ENCODE measurements around the gene RPRD2.

RPRD2 gene

DNA sequence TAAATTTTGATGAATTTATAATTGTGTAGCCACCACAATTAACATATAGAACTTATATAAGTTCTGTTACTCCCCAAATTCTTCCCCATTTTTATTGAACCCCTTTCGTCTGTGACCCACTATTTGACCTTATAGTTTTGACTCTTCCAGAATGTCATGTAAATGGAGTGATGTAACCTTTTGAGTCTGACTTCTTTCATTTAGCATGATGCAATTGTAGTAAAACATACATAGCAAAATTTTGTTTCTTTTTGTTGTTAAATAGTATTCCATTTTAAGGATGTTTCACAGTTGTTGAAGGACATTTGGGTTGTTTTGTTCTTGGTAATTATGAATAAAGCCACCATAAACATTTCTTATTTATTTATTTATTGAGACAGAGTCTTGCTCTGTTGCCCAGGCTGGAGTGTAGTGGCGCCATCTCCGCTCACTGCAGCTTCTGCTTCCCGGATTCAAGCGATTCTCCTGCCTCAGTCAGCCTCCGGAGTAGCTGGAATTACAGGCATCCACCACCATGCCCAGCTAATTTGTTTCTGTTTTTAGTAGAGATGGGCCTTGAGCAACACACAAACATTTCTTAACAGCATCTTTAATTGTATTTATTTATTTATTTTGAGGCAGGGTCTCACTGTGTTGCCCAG, 33.6 kb downstream of the RPRD2 start:
- Histone ChIP-seq H3K4me3 (ENCODE audit: low read depth, low read length) (no peak overlapping the region), H3K36me3 (ENCODE audit: control insufficient read depth, insufficient read depth, low read length) (no peaks in the 10 kb centered on the region), H3K79me2 (peaks cover 30% of the 10 kb centered on the region), H2AFZ (no peak overlapping the region), H3K9ac (no peak overlapping the region), H3K4me2 (ENCODE audit: low read length) (no peak overlapping the region), H3K27me3 (ENCODE audit: control insufficient read depth, insufficient read depth, low read length) (no peaks in the 10 kb centered on the region), H3K9me3 (ENCODE audit: control insufficient read depth, low read length) (no peaks in the 10 kb centered on the region), H3K27ac (no peak overlapping the region), H3K4me1 (no peaks in the 10 kb centered on the region)
- TF ChIP-seq, protein P1, sequence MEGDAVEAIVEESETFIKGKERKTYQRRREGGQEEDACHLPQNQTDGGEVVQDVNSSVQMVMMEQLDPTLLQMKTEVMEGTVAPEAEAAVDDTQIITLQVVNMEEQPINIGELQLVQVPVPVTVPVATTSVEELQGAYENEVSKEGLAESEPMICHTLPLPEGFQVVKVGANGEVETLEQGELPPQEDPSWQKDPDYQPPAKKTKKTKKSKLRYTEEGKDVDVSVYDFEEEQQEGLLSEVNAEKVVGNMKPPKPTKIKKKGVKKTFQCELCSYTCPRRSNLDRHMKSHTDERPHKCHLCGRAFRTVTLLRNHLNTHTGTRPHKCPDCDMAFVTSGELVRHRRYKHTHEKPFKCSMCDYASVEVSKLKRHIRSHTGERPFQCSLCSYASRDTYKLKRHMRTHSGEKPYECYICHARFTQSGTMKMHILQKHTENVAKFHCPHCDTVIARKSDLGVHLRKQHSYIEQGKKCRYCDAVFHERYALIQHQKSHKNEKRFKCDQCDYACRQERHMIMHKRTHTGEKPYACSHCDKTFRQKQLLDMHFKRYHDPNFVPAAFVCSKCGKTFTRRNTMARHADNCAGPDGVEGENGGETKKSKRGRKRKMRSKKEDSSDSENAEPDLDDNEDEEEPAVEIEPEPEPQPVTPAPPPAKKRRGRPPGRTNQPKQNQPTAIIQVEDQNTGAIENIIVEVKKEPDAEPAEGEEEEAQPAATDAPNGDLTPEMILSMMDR (IDR thresholded peaks at IDR 0.05) = no peak

DNA sequence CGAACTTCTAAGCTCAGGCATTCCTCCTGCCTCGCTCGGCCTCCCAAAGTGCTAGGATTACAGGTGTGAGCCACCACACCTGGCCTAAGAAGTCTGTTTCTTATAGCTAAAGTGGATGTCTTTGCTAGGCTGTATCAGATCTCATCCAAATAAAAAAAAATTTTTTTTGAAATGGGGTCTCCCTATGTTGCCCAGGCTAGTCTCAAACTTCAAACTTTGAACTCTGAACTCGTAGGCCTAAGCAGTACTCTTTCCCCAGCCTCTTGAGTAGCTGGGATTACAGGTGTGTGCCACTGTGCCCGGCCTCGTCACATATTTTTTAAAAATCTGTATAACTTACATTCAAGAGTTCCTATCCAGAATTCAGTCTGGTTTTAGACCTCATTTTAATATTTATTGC, 40.5 kb downstream of the RPRD2 start:
- Histone ChIP-seq H3K4me1 (peaks cover 3% of the 10 kb centered on the region), H3K27me3 (ENCODE audit: control insufficient read depth, insufficient read depth, low read length) (no peaks in the 10 kb centered on the region), H3K4me2 (ENCODE audit: low read length) (no peak overlapping the region), H3K79me2 (peaks cover 24% of the 10 kb centered on the region), H3K27ac (no peak overlapping the region), H3K4me3 (ENCODE audit: low read depth, low read length) (no peak overlapping the region), H2AFZ (no peak overlapping the region), H3K9me3 (ENCODE audit: control insufficient read depth, low read length) (no peaks in the 10 kb centered on the region), H3K9ac (no peak overlapping the region), H3K36me3 (ENCODE audit: control insufficient read depth, insufficient read depth, low read length) (no peaks in the 10 kb centered on the region)
- TF ChIP-seq, protein P1 (IDR thresholded peaks at IDR 0.05) = no peak

DNA sequence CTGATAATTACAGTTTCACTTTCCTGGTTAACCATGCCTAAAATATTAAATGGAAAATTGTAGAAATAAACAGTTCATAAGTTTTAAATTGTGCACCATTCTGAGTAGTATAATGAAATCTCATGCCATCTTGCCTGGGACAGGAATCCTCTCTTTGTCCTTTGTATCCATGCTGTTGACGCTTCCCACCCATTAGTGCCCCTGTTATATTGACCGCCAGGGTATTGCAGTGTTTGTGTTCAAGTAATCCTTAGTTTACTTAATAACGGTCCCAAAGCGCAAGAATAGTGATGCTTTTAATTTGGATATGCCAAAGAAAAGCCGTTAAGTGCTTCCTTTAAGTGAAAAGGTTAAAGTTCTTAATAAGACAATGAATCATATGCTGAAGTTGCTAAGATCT, 41.7 kb downstream of the RPRD2 start:
- TF ChIP-seq, protein P1 (IDR thresholded peaks at IDR 0.05) = no peak
- Histone ChIP-seq H3K4me3 (ENCODE audit: low read depth, low read length) (no peak overlapping the region), H3K79me2 (peaks cover 30% of the 10 kb centered on the region), H3K27me3 (ENCODE audit: control insufficient read depth, insufficient read depth, low read length) (no peaks in the 10 kb centered on the region), H3K9me3 (ENCODE audit: control insufficient read depth, low read length) (no peaks in the 10 kb centered on the region), H3K36me3 (ENCODE audit: control insufficient read depth, insufficient read depth, low read length) (no peaks in the 10 kb centered on the region), H2AFZ (no peak overlapping the region), H3K4me2 (ENCODE audit: low read length) (no peak overlapping the region), H3K27ac (no peak overlapping the region), H3K9ac (no peak overlapping the region), H3K4me1 (peaks cover 3% of the 10 kb centered on the region)

DNA sequence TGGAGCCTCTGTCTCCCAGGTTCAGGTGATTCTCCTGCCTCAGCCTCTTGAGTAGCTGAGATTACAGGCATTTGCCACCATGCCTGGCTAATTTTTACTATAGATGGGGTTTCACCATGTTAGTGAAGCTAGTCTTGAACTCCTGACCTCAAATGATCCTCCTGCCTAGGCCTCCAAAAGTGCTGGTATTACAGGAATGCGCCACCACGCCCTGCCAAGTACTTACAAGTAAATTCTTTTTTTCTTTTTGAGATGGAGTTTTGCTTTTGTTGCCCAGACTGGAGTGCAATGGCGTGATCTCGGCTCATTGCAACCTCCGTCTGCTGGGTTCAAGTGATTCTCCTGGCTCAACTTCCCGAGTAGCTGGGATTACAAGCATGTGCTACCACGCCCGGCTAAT, 42.5 kb downstream of the RPRD2 start:
- TF ChIP-seq, protein P1 (IDR thresholded peaks at IDR 0.05) = no peak
- H3K4me2 ChIP-seq (ENCODE audit: low read length) = no peak overlapping the region
- no peak overlapping the region for H3K9ac ChIP-seq

DNA sequence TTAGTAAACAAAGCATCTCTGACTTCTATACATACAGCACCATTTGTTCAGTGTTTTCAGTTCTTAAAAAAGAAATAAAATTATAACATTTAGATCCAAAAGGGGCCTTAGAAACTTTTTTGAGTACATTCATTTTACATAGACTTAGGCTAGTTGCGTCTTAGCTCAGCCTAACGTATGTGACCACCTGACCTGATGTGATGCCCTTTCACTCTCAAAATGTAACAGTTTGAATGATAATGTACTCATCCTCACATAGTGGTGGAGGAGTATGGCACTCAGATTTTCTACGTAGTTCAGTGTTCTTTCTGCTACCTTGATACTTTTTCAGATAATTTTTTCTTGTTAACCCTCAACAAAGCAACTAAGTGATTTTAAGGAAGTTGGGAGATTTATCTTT, 43.4 kb downstream of the RPRD2 start:
- H2AFZ ChIP-seq = no peak overlapping the region
- peaks cover 3% of the 10 kb centered on the region for H3K4me1 ChIP-seq
- H3K9me3 ChIP-seq (ENCODE audit: control insufficient read depth, low read length) = no peaks in the 10 kb centered on the region
- TF ChIP-seq, protein P1 (IDR thresholded peaks at IDR 0.05) = no peak
- no peak overlapping the region for H3K27ac ChIP-seq
- no peak overlapping the region for H3K4me3 ChIP-seq (ENCODE audit: low read depth, low read length)
- H3K79me2 ChIP-seq = peaks cover 28% of the 10 kb centered on the region
- no peak overlapping the region for H3K9ac ChIP-seq
- no peak overlapping the region for H3K4me2 ChIP-seq (ENCODE audit: low read length)
- H3K36me3 ChIP-seq (ENCODE audit: control insufficient read depth, insufficient read depth, low read length) = no peaks in the 10 kb centered on the region
- no peaks in the 10 kb centered on the region for H3K27me3 ChIP-seq (ENCODE audit: control insufficient read depth, insufficient read depth, low read length)

More for the DNA sequence above, 42.5 kb downstream of the RPRD2 start:
- H3K4me3 ChIP-seq (ENCODE audit: low read depth, low read length) = no peak overlapping the region
- H3K27me3 ChIP-seq (ENCODE audit: control insufficient read depth, insufficient read depth, low read length) = no peaks in the 10 kb centered on the region
- peaks cover 32% of the 10 kb centered on the region for H3K79me2 ChIP-seq
- no peaks in the 10 kb centered on the region for H3K36me3 ChIP-seq (ENCODE audit: control insufficient read depth, insufficient read depth, low read length)
- H3K4me1 ChIP-seq = peaks cover 3% of the 10 kb centered on the region
- H2AFZ ChIP-seq = no peak overlapping the region
- no peak overlapping the region for H3K27ac ChIP-seq
- H3K9me3 ChIP-seq (ENCODE audit: control insufficient read depth, low read length) = no peaks in the 10 kb centered on the region
